ENCODE data around the gene BANK1. TPM values are rescaled to one million over a fixed set of nuclear protein-coding genes. Genes with fewer than 3 reads are reported as not detected.

The BANK1 gene
- polyA plus RNA-seq, 1 of the 3 experiments (the other 2 are of a cell fraction) = not detected

GRCh38 chr4:102116121-102116520, 325.6 kb downstream of the BANK1 start:
- no peak overlapping the region for H3K9ac ChIP-seq
- 90% methylated on average over 3 of the region's 3 CpGs for WGBS (ENCODE audit: low lambda C conversion rate)
- TF ChIP-seq MEF2A (IDR thresholded peaks at IDR 0.05; ENCODE audit: borderline replicate concordance, low read depth) (no peak), GATA2 (CRISPR knock-in tag; IDR thresholded peaks at IDR 0.05) (no peak), MAX (IDR thresholded peaks at IDR 0.05; ENCODE audit: low read depth) (no peak), TCF12 (IDR thresholded peaks at IDR 0.05) (no peak), TAF1 (IDR thresholded peaks at IDR 0.05; ENCODE audit: borderline replicate concordance, low read depth, low read length) (no peak), IRF3 (IDR thresholded peaks at IDR 0.05; ENCODE audit: low read depth, low read length) (no peak), FOXM1 (IDR thresholded peaks at IDR 0.05; ENCODE audit: low read depth) (no peak), PBX3 (IDR thresholded peaks at IDR 0.05) (no peak), RFX5 (IDR thresholded peaks at IDR 0.05; ENCODE audit: low read length) (no peak), NRF1 (IDR thresholded peaks at IDR 0.05; ENCODE audit: low read depth, low read length) (no peak), USF2 (IDR thresholded peaks at IDR 0.05; ENCODE audit: borderline replicate concordance, low read depth, low read length) (no peak), RCOR1 (IDR thresholded peaks at IDR 0.05; ENCODE audit: low read length) (no peak), TEAD4 (IDR thresholded peaks at IDR 0.05; ENCODE audit: borderline replicate concordance, insufficient read depth) (no peak), GABPA (IDR thresholded peaks at IDR 0.05; ENCODE audit: low read depth) (no peak), RXRA (IDR thresholded peaks at IDR 0.05; ENCODE audit: borderline replicate concordance, low read depth) (no peak)
- H3K4me1 ChIP-seq (ENCODE audit: control insufficient read depth in 1 of 2, insufficient read depth in 2 of 2, low read depth in 1 of 2, low read length in 1 of 2) = no peaks in the 10 kb centered on the region
- H2AFZ ChIP-seq (ENCODE audit: low read depth) = no peak overlapping the region
- H4K20me1 ChIP-seq (ENCODE audit: insufficient read depth) = no peaks in the 10 kb centered on the region
- peaks cover 6% of the 10 kb centered on the region; the same call in 1 of the 2 replicates for H3K9me3 ChIP-seq
- H3K27me3 ChIP-seq (ENCODE audit: insufficient read depth) = no peaks in the 10 kb centered on the region
- no peak overlapping the region for H3K4me3 ChIP-seq (ENCODE audit: low read depth in 2 of 2, low read length in 1 of 2)
- POLR2A ChIA-PET = no interaction called here
- CTCF ChIA-PET = no interaction called here
- no peaks in the 10 kb centered on the region for H3K79me2 ChIP-seq (ENCODE audit: insufficient read depth)
- H3K27ac ChIP-seq (ENCODE audit: low read depth in 2 of 2, low read length in 1 of 2) = no peak overlapping the region
- H3K9me2 ChIP-seq = no peaks in the 10 kb centered on the region
- H3F3A ChIP-seq (replicated peaks; ENCODE audit: insufficient read depth) = no peaks in the 10 kb centered on the region
- no peak overlapping the region for H3K4me2 ChIP-seq
- no peaks in the 10 kb centered on the region for H3K36me3 ChIP-seq (replicated peaks in 1 of 2; ENCODE audit: control insufficient read depth in 1 of 2, insufficient read depth in 2 of 2, low read length in 1 of 2)
- no peak for DNase-seq

- H3K9ac ChIP-seq = no peak overlapping the region
- H3K27me3 ChIP-seq (ENCODE audit: insufficient read depth) = no peaks in the 10 kb centered on the region
- H3K79me2 ChIP-seq (ENCODE audit: insufficient read depth) = no peaks in the 10 kb centered on the region
- H3K9me3 ChIP-seq = peaks cover 8% of the 10 kb centered on the region; the same call in 1 of the 2 replicates
- H3F3A ChIP-seq (replicated peaks; ENCODE audit: insufficient read depth) = no peaks in the 10 kb centered on the region
- ChIA-PET POLR2A (no interaction called here), CTCF (no interaction called here)
- no peak overlapping the region for H3K4me3 ChIP-seq (ENCODE audit: low read depth in 2 of 2, low read length in 1 of 2)
- H2AFZ ChIP-seq (ENCODE audit: low read depth) = no peak overlapping the region
- H3K9me2 ChIP-seq = no peaks in the 10 kb centered on the region
- TF ChIP-seq SIN3A (IDR thresholded peaks at IDR 0.05; ENCODE audit: borderline replicate concordance, low read depth, low read length) (no peak), POLR2AphosphoS5 (IDR thresholded peaks at IDR 0.05; ENCODE audit: low read depth, low read length) (no peak), GABPA (IDR thresholded peaks at IDR 0.05; ENCODE audit: low read depth) (no peak), FOXJ3 (CRISPR knock-in tag; IDR thresholded peaks at IDR 0.05) (no peak), YY1 (IDR thresholded peaks at IDR 0.05; ENCODE audit: low read depth) (no peak), NRF1 (IDR thresholded peaks at IDR 0.05; ENCODE audit: low read depth, low read length) (no peak), RXRA (IDR thresholded peaks at IDR 0.05; ENCODE audit: borderline replicate concordance, low read depth) (no peak), EP300 (IDR thresholded peaks at IDR 0.05; ENCODE audit: borderline replicate concordance in 1 of 2, low read depth in 1 of 2, low read length in 1 of 2) (no peak), IRF3 (IDR thresholded peaks at IDR 0.05; ENCODE audit: low read depth, low read length) (no peak), CHD2 (IDR thresholded peaks at IDR 0.05; ENCODE audit: low read length, partially characterized antibody) (no peak), RAD21 (IDR thresholded peaks at IDR 0.05; ENCODE audit: low read length) (no peak), RFX5 (IDR thresholded peaks at IDR 0.05; ENCODE audit: low read length) (no peak), CTCF (IDR thresholded peaks at IDR 0.05) (no peak), MEF2A (IDR thresholded peaks at IDR 0.05; ENCODE audit: borderline replicate concordance, low read depth) (no peak)
- H3K36me3 ChIP-seq (replicated peaks in 1 of 2; ENCODE audit: control insufficient read depth in 1 of 2, insufficient read depth in 2 of 2, low read length in 1 of 2) = no peaks in the 10 kb centered on the region
- no peak overlapping the region for H3K4me2 ChIP-seq
- no peaks in the 10 kb centered on the region for H3K4me1 ChIP-seq (ENCODE audit: control insufficient read depth in 1 of 2, insufficient read depth in 2 of 2, low read depth in 1 of 2, low read length in 1 of 2)
- no peaks in the 10 kb centered on the region for H4K20me1 ChIP-seq (ENCODE audit: insufficient read depth)
- no peak for DNase-seq
- H3K27ac ChIP-seq (ENCODE audit: low read depth in 2 of 2, low read length in 1 of 2) = no peak overlapping the region
Observed at GRCh38 chr4:102120846-102121245, 330.3 kb downstream of the BANK1 start.
